Endothelial cell of hepatic sinusoid (primary cell): ENCODE data around the gene TGFBR2.

Source experiments
- in situ Hi-C: cut with HindIII; loops from 2 replicates; pipeline ENCODE4 v1.10.0; 2017; ENCODE audit warnings: low sequenced_read_pairs

TGFBR2 gene

DNA sequence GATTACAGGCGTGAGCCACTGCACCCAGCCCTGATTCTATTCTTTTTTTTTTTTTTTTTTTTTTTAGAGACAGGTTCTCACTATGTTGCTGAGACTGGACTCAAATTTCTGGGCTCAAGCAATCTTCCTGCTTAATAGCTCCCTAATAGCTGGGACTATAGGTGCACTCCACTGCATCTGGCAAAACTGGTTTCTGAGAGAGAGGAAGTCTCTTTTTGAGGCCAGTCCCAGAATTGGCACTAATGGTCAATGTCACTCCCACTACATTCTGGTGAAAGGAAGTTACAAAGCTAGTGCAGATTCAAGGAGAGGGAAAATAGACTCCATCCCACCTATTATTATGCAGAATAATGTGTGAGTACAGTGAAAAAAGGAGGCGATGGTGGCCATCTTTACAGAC lies 5.8 kb upstream of the TGFBR2 start:
- in situ Hi-C loops: loop anchor here (5.0 kb wide), 1 partner anchor 258 kb away; no protein-coding TSS in a partner anchor

DNA sequence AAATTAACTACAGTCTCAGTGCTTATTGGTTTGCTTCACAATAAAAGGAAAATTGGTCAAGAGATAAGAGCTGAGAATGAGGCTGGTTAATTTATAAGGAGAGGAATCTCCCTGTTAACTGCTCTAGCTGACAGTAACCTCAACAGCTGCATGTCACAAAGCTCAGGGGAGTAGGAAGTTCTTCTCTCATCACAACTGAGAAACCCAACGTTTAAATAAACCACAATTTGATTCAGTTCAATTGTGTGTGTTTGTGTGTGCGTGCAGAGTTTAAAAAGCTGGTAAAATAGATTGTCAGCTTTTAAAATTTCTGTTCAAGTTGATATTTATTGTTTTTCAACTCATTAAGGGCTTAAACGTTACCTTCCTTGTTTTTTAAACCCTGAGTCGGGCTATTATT lies 3.5 kb upstream of the TGFBR2 start:
- in situ Hi-C loops: loop anchor here (5.0 kb wide), 1 partner anchor 261 kb away; no protein-coding TSS in a partner anchor

GRCh38 chr3:30604093-30604492 lies 2.3 kb upstream of the TGFBR2 start:
- in situ Hi-C loops: loop anchor here (5.0 kb wide), 1 partner anchor 262 kb away; no protein-coding TSS in a partner anchor

GRCh38 chr3:30604558-30604957 lies 1.8 kb upstream of the TGFBR2 start:
- in situ Hi-C loops: loop anchor here (5.0 kb wide), 1 partner anchor 262 kb away; no protein-coding TSS in a partner anchor

- in situ Hi-C loops: no loop called here
Observed at GRCh38 chr3:30605005-30605404, 1.4 kb upstream of the TGFBR2 start.

GRCh38 chr3:30605706-30606300 lies 598 bp upstream of the TGFBR2 start:
- in situ Hi-C loops: no loop called here

GRCh38 chr3:30607032-30607833 lies 832 bp downstream of the TGFBR2 start:
- in situ Hi-C loops: no loop called here

DNA sequence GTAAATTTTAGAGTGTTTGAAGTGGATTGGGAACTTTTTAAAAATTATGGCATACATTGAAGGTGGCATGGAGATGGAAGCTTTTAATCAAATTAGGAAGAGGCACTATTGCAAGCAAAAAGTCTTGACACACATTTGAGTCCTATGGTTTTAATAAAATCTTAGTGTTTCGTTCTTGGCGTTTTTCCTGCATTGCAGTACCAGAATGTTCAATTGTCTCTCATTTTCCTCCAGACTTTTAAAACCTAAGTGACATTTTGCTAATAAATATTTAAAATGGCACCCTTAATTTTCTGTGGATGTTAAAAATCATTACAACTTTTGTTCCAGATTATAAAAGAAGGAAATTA lies 2.2 kb downstream of the TGFBR2 start:
- in situ Hi-C loops: no loop called here

DNA sequence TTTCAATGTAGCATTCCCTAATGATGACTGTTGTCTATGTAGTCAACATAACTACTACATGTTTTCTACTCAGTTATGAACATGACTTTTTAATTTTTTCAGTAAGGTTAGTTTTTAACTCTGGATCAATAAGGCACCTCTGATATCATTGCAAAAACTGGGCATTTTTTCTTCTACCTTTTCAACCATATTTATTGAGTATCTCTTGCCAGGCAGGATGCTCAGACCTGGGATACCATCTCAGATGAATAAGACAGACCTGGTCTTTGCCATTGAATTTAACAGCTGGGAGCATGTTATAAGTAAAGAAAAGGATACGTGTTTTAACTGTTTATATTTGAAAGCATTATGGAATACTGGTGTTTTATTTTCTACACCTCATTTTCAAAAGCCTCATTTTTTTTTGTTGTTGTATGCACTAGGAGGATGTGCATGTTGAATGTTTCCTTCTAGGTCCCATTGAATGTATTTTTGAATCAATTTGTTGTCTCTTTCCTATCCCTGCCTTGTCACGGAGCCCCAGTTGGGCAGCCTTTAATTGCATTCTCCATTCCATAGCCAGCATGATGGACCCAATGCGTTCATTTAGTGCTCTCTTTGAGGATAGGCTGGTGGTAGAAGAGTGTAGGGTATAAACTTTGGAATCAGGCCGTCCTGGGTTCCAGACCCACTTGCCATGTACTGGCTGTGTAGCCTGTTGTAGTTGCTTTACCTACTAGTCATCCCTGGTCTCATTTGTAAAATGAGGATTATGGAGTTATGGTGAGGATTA lies 3.7 kb downstream of the TGFBR2 start:
- in situ Hi-C loops: no loop called here

DNA sequence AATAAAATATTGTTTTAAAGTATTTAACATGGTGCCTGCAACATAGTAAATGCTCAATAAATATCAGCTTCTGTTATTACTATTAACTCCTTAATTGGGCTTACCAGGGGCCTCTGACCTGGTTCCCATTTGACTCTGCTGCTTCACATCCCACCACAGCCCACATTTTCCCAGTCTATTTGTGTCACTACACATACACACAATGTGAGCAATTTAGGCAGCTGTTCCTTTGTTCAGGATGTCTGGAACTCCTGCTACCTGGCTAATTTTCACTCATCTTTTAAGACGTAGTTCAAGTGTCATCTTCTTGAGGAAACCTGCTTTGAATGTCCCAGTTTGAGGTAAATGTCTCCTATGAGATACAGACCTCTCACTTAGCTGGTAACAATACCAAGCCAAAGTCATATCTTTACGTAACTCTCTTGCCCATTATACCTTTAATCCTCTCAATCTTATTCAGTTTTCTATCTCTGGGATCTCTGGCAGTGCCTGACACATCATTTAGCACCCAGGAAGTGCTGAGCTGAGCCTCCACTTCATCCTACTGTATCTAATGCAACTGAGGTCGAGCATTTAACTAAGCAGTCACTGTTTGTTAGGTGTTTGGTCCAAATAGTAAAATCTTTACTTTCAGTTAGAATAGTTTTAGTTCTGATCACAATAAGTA lies 4.4 kb downstream of the TGFBR2 start:
- in situ Hi-C loops: no loop called here

- in situ Hi-C loops: no loop called here
Observed at GRCh38 chr3:30611613-30612436, 5.4 kb downstream of the TGFBR2 start.

- in situ Hi-C loops: no loop called here
Observed at GRCh38 chr3:30612437-30613132, 6.2 kb downstream of the TGFBR2 start.

GRCh38 chr3:30613133-30613825 lies 6.9 kb downstream of the TGFBR2 start:
- in situ Hi-C loops: no loop called here

DNA sequence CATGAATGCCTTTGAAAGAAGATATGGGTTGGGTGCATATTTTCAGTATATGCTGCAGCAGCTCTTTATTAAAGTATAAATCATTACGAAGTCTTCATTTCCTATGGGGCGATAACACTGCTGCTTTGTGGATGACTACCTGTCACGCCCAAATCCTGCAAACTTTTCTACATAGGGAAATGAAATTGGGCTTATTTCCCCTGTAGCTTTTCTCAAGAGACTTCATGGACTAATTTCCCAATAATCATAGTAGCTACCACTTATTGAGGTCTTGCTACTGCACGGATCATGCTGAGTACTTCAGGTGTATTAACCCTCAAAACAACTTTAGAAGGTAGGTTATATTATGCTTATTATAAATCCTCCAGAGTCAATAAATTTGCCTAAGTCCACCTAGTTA lies 8.0 kb downstream of the TGFBR2 start:
- in situ Hi-C loops: no loop called here

- in situ Hi-C loops: no loop called here
Observed at GRCh38 chr3:30614943-30615342, 8.5 kb downstream of the TGFBR2 start.

DNA sequence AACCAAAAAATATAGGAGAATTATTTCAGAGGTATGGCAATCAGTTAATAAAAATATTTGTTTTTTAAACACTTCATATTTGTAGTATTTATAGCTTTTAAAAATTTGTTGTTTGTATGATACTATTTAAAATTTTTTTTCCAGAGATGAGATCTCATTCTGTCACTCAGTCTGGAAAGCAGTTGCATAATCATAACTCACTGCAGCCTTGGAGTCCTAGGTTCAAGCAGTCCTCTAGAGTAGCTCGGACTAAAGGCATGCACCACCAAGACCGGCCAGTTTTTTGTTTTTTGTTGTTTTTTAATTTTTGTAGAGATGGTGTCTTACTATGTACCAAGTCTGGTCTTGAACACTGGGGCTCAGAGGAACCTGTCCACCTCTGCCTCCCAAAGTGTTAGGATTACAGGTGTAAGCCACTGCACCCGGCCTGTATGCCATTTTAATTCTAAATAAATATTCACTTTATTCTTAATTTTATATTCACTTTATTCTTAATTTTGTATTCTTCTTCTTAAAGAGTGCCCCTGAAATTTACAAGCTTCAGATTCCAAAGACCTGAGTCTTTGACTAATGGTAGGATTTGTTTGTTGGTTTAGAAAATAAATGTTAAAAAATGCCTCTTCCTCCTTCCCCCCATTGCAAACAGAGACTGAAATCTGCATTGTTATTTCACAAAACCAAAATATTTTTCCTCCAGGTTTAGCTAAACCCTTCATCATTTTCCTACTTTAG lies 9.4 kb downstream of the TGFBR2 start:
- in situ Hi-C loops: no loop called here

- in situ Hi-C loops: no loop called here
Observed at GRCh38 chr3:30616347-30617027, 10.1 kb downstream of the TGFBR2 start.

- in situ Hi-C loops: no loop called here
Observed at GRCh38 chr3:30617069-30617468, 10.7 kb downstream of the TGFBR2 start.
